NCI-H748 (cell line): ENCODE data around the gene DPP9.

Experiments
- DNase-seq: peaks from one replicate; lab custom pipeline; 2025; ENCODE audit not compliant: unreplicated experiment; lab: John Stamatoyannopoulos, UW

Gene DPP9

GRCh38 chr19:4712771-4713170, 10.9 kb downstream of the DPP9 start:
- DNase-seq, result no peak

GRCh38 chr19:4711211-4711610, 12.4 kb downstream of the DPP9 start:
- no peak for DNase-seq

GRCh38 chr19:4710281-4710600, 13.4 kb downstream of the DPP9 start:
- DNase-seq, result no peak

GRCh38 chr19:4709440-4710280, 14.0 kb downstream of the DPP9 start:
- no peak for DNase-seq

GRCh38 chr19:4707956-4708650, 15.5 kb downstream of the DPP9 start:
- DNase-seq, result no peak

- DNase-seq, result no peak
Measured at GRCh38 chr19:4707322-4707721, 16.3 kb downstream of the DPP9 start.

- no peak for DNase-seq
Measured at GRCh38 chr19:4705413-4706131, 18.1 kb downstream of the DPP9 start.

- no peak for DNase-seq
Measured at GRCh38 chr19:4704317-4704673, 19.3 kb downstream of the DPP9 start.

- no peak for DNase-seq
Measured at GRCh38 chr19:4703671-4704316, 19.8 kb downstream of the DPP9 start.

GRCh38 chr19:4702764-4703163, 20.9 kb downstream of the DPP9 start:
- no peak for DNase-seq

GRCh38 chr19:4701557-4701956, 22.1 kb downstream of the DPP9 start:
- DNase-seq, result no peak

GRCh38 chr19:4700693-4700970, 23.0 kb downstream of the DPP9 start:
- DNase-seq, result no peak

GRCh38 chr19:4699826-4700692, 23.6 kb downstream of the DPP9 start:
- no peak for DNase-seq

GRCh38 chr19:4697304-4697703, 26.3 kb downstream of the DPP9 start:
- no peak for DNase-seq

- no peak for DNase-seq
Measured at GRCh38 chr19:4695224-4695731, 28.4 kb downstream of the DPP9 start.

- DNase-seq, result no peak
Measured at GRCh38 chr19:4694211-4694987, 29.2 kb downstream of the DPP9 start.

- no peak for DNase-seq
Measured at GRCh38 chr19:4693471-4694121, 30.0 kb downstream of the DPP9 start.

GRCh38 chr19:4693078-4693350, 30.6 kb downstream of the DPP9 start:
- DNase-seq, result no peak

- no peak for DNase-seq
Measured at GRCh38 chr19:4692251-4693077, 31.2 kb downstream of the DPP9 start.
